Common myeloid progenitor, CD34-positive (primary cell): ENCODE measurements around the gene ALCAM.

Experiments
- CTCF ChIA-PET: fragments of 350-600 bp; sonication (Branson Sonifier 250); formaldehyde crosslinking; loops from one replicate; lab custom pipeline; 2021; ENCODE audit warnings: antibody characterized with exemption; lab: Charles Lee
- POLR2A ChIA-PET: fragments of 350-600 bp; sonication (Branson Sonifier 250); formaldehyde crosslinking; loops from one replicate; lab custom pipeline; 2021; ENCODE audit warnings: antibody characterized with exemption; lab: Charles Lee
- DNase-seq, 3 donors: peaks; one replicate each; pipeline versions ENCODE4 v3.0.0 to v3.0.0-alpha.2; 2013
- H3K27ac ChIP-seq, 2 experiments: 1 replicate in 1 of 2; 2 replicates in 1 of 2; pipeline ENCODE4 v1.7.0; 2013; ENCODE audit warnings: inconsistent platforms in 2 of 2, low read length in 2 of 2, mild to moderate bottlenecking in 2 of 2, low read depth in 1 of 2, moderate library complexity in 1 of 2; ENCODE audit not compliant: severe bottlenecking in 2 of 2, insufficient read depth in 1 of 2, poor library complexity in 1 of 2
- H3K27me3 ChIP-seq, 5 experiments: replicated peaks in 2 of 5; 1 replicate in 3 of 5; 2 replicates in 2 of 5; pipeline versions ENCODE4 v1.6.1 to v1.7.0; 2013; ENCODE audit warnings: low read length in 4 of 5, mild to moderate bottlenecking in 2 of 5, moderate library complexity in 2 of 5, inconsistent platforms in 1 of 5; ENCODE audit not compliant: insufficient read depth in 5 of 5, control insufficient read depth in 4 of 5
- H3K36me3 ChIP-seq, 4 experiments: 1 replicate in 2 of 4; 2 replicates in 2 of 4; pipeline versions ENCODE4 v1.6.1 to v1.7.0; 2013; ENCODE audit warnings: low read length in 3 of 4, control low read depth in 1 of 4, mild to moderate bottlenecking in 1 of 4; ENCODE audit not compliant: control insufficient read depth in 4 of 4, insufficient read depth in 4 of 4
- H3K4me1 ChIP-seq, 4 experiments: 1 replicate in 3 of 4; 2 replicates in 1 of 4; pipeline versions ENCODE4 v1.6.1 to v1.7.1; 2013; ENCODE audit warnings: low read length in 3 of 4, mild to moderate bottlenecking in 3 of 4, control low read depth in 1 of 4, inconsistent platforms in 1 of 4, moderate library complexity in 1 of 4; ENCODE audit not compliant: control insufficient read depth in 4 of 4, insufficient read depth in 4 of 4; ENCODE audit errors: control extremely low read depth in 1 of 4
- H3K4me3 ChIP-seq, 7 experiments: 1 replicate in 4 of 7; 2 replicates in 3 of 7; pipeline versions ENCODE4 v1.5.1 to v1.7.0; 2013; ENCODE audit warnings: mild to moderate bottlenecking in 7 of 7, low read length in 6 of 7, moderate library complexity in 6 of 7, inconsistent platforms in 2 of 7, low read depth in 2 of 7, control low read depth in 1 of 7; ENCODE audit not compliant: insufficient read depth in 4 of 7, control insufficient read depth in 1 of 7; ENCODE audit errors: extremely low read depth in 1 of 7
- H3K9me3 ChIP-seq, 5 experiments: 1 replicate in 4 of 5; 2 replicates in 1 of 5; pipeline versions ENCODE4 v1.6.1 to v1.7.1; 2013; ENCODE audit warnings: low read length in 4 of 5, mild to moderate bottlenecking in 2 of 5, inconsistent platforms in 1 of 5, low read depth in 1 of 5, moderate library complexity in 1 of 5; ENCODE audit not compliant: control insufficient read depth in 4 of 5, insufficient read depth in 2 of 5; ENCODE audit errors: control extremely low read depth in 1 of 5
- WGBS: methylation state at CpG from one replicate; pipeline ENCODE4 v1.1.5; 2013; ENCODE audit not compliant: insufficient coverage; 5-methylcytosine and 5-hydroxymethylcytosine counted together

The ALCAM gene

DNA sequence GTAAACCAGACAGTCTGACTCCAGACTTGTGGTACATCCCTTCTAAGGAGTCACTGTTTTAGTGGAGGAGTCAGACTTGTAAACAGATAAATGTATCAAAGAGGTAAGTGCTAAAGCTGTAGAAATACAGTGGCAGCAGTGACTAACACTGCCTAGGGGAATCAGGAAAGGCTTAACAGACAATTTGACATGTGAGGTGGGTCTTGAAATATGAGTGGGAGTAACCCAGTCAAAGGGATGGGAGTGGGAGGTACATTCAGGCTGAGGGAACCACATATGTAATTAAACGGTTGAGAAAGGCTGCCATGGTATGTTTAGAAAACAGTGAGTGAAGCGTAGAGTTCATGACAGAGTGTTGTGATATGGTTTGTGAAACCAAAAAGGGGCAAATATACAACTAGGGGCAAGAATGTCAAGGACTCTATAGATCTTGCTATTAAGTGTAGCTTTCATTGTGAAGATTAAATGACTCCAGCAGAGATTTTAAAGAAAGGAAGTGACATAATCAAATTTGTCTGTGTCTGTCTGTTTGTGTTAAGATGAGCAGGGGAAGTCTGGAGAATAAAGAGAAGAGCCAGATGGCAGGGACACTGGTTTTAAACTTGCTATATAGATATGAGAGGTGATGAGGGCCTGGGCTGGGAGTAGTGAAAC, 11.2 kb upstream of the ALCAM start:
- Histone ChIP-seq H3K27ac (no peak overlapping the region), H3K4me1 (peaks cover 0 to 11% (median 7%) of the 10 kb centered on the region in 4 experiments), H3K9me3 (no peaks in the 10 kb centered on the region), H3K36me3 (no peaks in the 10 kb centered on the region), H3K4me3 (no peak overlapping the region), H3K27me3 (peaks cover 0 to 17% (median 5%) of the 10 kb centered on the region in 5 experiments)
- 94% methylated on average over 2 of the region's 2 CpGs for WGBS
- ChIA-PET CTCF (interaction anchor here (0.5 to 1.7 kb wide), 2 partner anchors 10 to 284 kb away, joined by 4 to 6 read pairs; partner anchors contain the start of gene ALCAM), POLR2A (no interaction called here)
- peak in 1 of 3 donors; percentile 20 for DNase-seq

DNA sequence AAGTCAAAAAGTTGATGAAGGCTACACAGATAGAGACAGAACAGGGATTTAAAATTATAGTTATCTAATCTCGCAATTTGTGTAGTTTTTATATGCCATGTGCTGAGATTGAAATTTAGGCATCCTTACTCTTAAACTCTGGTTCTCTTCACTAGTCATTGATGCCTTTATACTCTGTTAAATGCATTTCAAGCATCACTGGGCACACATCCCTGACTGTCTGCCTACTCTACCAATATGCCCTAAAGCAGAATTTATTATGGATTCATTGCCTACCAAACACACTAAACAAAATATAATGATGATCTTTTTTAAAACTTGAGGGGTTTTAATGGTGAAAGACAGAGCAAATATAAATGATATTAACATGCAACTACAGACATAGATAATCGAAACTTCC, 10.3 kb upstream of the ALCAM start:
- H3K9me3 ChIP-seq = no peaks in the 10 kb centered on the region
- ChIA-PET POLR2A (no interaction called here), CTCF (interaction anchor here (1.7 kb wide), 1 partner anchor 10 kb away, joined by 6 read pairs; the partner anchor contains the start of gene ALCAM)
- H3K4me1 ChIP-seq = peaks cover 0 to 11% (median 7%) of the 10 kb centered on the region in 4 experiments
- no CpG with 5 or more reads among the region's 2 CpGs for WGBS
- H3K27ac ChIP-seq = no peak overlapping the region
- no peak for DNase-seq
- H3K36me3 ChIP-seq = no peaks in the 10 kb centered on the region
- H3K27me3 ChIP-seq = peaks cover 0 to 17% (median 5%) of the 10 kb centered on the region in 5 experiments
- H3K4me3 ChIP-seq = no peak overlapping the region

- ChIA-PET POLR2A (no interaction called here), CTCF (interaction anchor here (0.9 kb wide), 1 partner anchor 9 kb away, joined by 4 read pairs; the partner anchor contains the start of gene ALCAM)
- Histone ChIP-seq H3K4me1 (peaks cover 0 to 13% (median 7%) of the 10 kb centered on the region in 4 experiments), H3K27ac (no peak overlapping the region), H3K36me3 (no peaks in the 10 kb centered on the region), H3K27me3 (peaks cover 0 to 17% (median 5%) of the 10 kb centered on the region in 5 experiments), H3K9me3 (no peaks in the 10 kb centered on the region), H3K4me3 (no peak overlapping the region)
- no CpG with 5 or more reads among the region's 1 CpG for WGBS
- no peak for DNase-seq
These were observed 9.7 kb upstream of the ALCAM start for GRCh38 chr3:105356988-105357387.

DNA sequence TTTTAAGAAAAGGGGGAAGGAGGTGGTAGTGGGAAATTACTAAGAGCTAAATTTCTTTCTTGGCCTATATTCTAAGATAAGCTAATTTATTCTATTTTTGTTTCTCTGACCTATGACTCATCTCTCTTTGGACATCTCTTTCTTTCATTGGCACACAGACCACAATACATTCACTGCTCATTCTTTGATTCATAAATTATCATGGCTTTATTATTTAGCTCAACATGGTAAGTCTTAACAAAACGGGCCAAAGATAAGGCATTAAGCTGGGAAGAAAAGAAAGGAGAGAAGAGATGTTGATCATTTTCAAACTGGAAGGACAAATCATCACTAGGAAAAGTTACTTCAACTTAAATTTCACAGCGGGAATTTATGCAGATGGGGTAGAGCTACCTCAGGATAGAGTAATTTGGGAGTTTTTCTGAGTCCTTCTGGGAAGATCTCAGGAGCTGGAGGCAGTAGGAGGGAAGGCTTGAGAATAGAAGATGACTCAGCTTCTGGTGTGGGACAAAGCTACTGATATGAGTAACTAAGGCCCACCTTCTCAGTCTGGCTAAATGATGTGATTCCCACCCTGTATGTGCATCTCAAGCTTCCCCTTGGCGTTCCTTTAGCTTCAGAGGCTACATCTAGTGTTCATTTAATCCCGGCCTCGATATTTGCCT, 7.5 kb upstream of the ALCAM start:
- WGBS = 100% methylated on average over 3 of the region's 5 CpGs
- H3K36me3 ChIP-seq = no peaks in the 10 kb centered on the region
- H3K9me3 ChIP-seq = no peaks in the 10 kb centered on the region
- peaks cover 0 to 4% (median 2%) of the 10 kb centered on the region in 5 experiments for H3K27me3 ChIP-seq
- H3K4me3 ChIP-seq = no peak overlapping the region
- ChIA-PET POLR2A (no interaction called here), CTCF (interaction anchor here (1.6 kb wide), 1 partner anchor 8 kb away, joined by 3 read pairs; no protein-coding TSS in a partner anchor)
- peak in 1 of 3 donors; percentile 37 for DNase-seq
- H3K27ac ChIP-seq = no peak overlapping the region
- H3K4me1 ChIP-seq = peaks cover 0 to 16% (median 5%) of the 10 kb centered on the region in 4 experiments

DNA sequence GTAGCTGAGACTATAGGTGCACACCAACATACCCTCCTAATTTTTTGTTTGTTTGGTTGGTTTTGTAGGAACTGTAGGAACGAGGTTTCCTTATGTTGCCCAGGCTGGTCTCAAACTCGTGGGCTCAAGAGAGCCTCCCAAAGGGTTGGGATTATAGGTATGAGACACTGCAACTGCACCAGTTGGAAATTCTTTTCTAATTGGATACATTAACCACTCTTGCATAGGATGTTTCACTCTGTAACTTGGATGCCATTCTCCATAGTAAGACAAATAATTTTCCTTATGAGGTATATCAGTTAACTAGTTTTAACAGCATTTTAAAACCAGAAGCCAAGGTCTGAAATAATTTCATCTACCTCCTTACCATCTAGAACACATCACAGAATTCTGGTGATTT, 6.7 kb upstream of the ALCAM start:
- ChIA-PET CTCF (no interaction called here), POLR2A (no interaction called here)
- H3K27me3 ChIP-seq = no peaks in the 10 kb centered on the region
- no peaks in the 10 kb centered on the region for H3K9me3 ChIP-seq
- H3K27ac ChIP-seq = no peak overlapping the region
- H3K4me1 ChIP-seq = peaks cover 0 to 16% (median 6%) of the 10 kb centered on the region in 4 experiments
- DNase-seq = no peak
- H3K4me3 ChIP-seq = no peak overlapping the region
- no CpG with 5 or more reads among the region's 2 CpGs for WGBS
- H3K36me3 ChIP-seq = no peaks in the 10 kb centered on the region

GRCh38 chr3:105362021-105362665, 4.6 kb upstream of the ALCAM start:
- ChIA-PET CTCF (no interaction called here), POLR2A (no interaction called here)
- Histone ChIP-seq H3K9me3 (no peaks in the 10 kb centered on the region), H3K27ac (peak overlapping the region in 1 of 2 experiments; percentile 47), H3K4me1 (peaks cover 9 to 31% (median 21%) of the 10 kb centered on the region in 4 experiments), H3K4me3 (peak overlapping the region in 1 of 7 experiments; percentile 11), H3K27me3 (no peaks in the 10 kb centered on the region), H3K36me3 (no peaks in the 10 kb centered on the region)
- DNase-seq = peak in 2 of 3 donors; percentile 38 to 58
- WGBS = no CpG with 5 or more reads among the region's 1 CpG
